ENCODE data around the gene RSRC1. TPM values are rescaled to one million over a fixed set of nuclear protein-coding genes. Genes with fewer than 3 reads are reported as not detected.

The RSRC1 gene
- total RNA-seq, 4 donors from 2014 or later, result 23.5 to 31.8 (median 26.6) TPM

- intact Hi-C loops (cut with DNase I; ENCODE audit: low total_unique reads), result no loop called here
- no peak overlapping the region for H3K4me3 ChIP-seq (ENCODE audit: low read depth, poor library complexity, severe bottlenecking)
- TF ChIP-seq POLR2A (IDR thresholded peaks at IDR 0.05), result no peak
- no peak for TF ChIP-seq CTCF (IDR thresholded peaks at IDR 0.05)
- no peak for DNase-seq (ENCODE audit: low spot score in 2 of 2)
These were observed 24.5 kb upstream of the RSRC1 start for GRCh38 chr3:158085358-158085757.

- TF ChIP-seq CTCF (IDR thresholded peaks at IDR 0.05), result no peak
- TF ChIP-seq POLR2A (IDR thresholded peaks at IDR 0.05), result no peak
- intact Hi-C loops (cut with DNase I; ENCODE audit: low total_unique reads), result no loop called here
- no peak for DNase-seq (ENCODE audit: low spot score in 2 of 2)
- 48 to 69% methylated on average over 1 of the region's 1 CpG for WGBS, 2 donors
- no peak overlapping the region for H3K4me3 ChIP-seq (ENCODE audit: low read depth, poor library complexity, severe bottlenecking)
These were observed 24.0 kb upstream of the RSRC1 start for GRCh38 chr3:158085931-158086330.

GRCh38 chr3:158086361-158086760 is 23.5 kb upstream of the RSRC1 start:
- 23 to 48% methylated on average over 1 of the region's 1 CpG for whole genome bisulfite sequencing, 2 donors
- no peak for TF ChIP-seq POLR2A (IDR thresholded peaks at IDR 0.05)
- TF ChIP-seq CTCF (IDR thresholded peaks at IDR 0.05), result no peak
- DNase-seq (ENCODE audit: low spot score in 2 of 2), result no peak
- intact Hi-C loops (cut with DNase I; ENCODE audit: low total_unique reads), result no loop called here
- no peak overlapping the region for H3K4me3 ChIP-seq (ENCODE audit: low read depth, poor library complexity, severe bottlenecking)

- no peak for DNase-seq (ENCODE audit: low spot score in 2 of 2)
- TF ChIP-seq POLR2A (IDR thresholded peaks at IDR 0.05), result no peak
- no peak for TF ChIP-seq CTCF (IDR thresholded peaks at IDR 0.05)
- no peak overlapping the region for H3K4me3 ChIP-seq (ENCODE audit: low read depth, poor library complexity, severe bottlenecking)
- WGBS, 2 donors, result 92 to 98% methylated on average over 2 of the region's 2 CpGs
- intact Hi-C loops (cut with DNase I; ENCODE audit: low total_unique reads), result no loop called here
These were observed 23.1 kb upstream of the RSRC1 start for GRCh38 chr3:158086776-158087175.

- no peak for DNase-seq (ENCODE audit: low spot score in 2 of 2)
- intact Hi-C loops (cut with DNase I; ENCODE audit: low total_unique reads), result no loop called here
- no peak overlapping the region for H3K4me3 ChIP-seq (ENCODE audit: low read depth, poor library complexity, severe bottlenecking)
- no peak for TF ChIP-seq CTCF (IDR thresholded peaks at IDR 0.05)
- no peak for TF ChIP-seq POLR2A (IDR thresholded peaks at IDR 0.05)
- WGBS, 2 donors, result 41 to 44% methylated on average over 5 of the region's 5 CpGs
These were observed 18.4 kb upstream of the RSRC1 start for GRCh38 chr3:158091531-158091930.

GRCh38 chr3:158093526-158093925 is 16.4 kb upstream of the RSRC1 start:
- no peak for TF ChIP-seq POLR2A (IDR thresholded peaks at IDR 0.05)
- TF ChIP-seq CTCF (IDR thresholded peaks at IDR 0.05), result no peak
- no peak for DNase-seq (ENCODE audit: low spot score in 2 of 2)
- WGBS, 2 donors, result 80 to 86% methylated on average over 2 of the region's 2 CpGs
- no peak overlapping the region for H3K4me3 ChIP-seq (ENCODE audit: low read depth, poor library complexity, severe bottlenecking)
- intact Hi-C loops (cut with DNase I; ENCODE audit: low total_unique reads), result no loop called here
